ENCODE measurements around the gene TNNI3K. TPM values are rescaled to one million over a fixed set of nuclear protein-coding genes. Genes with fewer than 3 reads are reported as not detected.

The TNNI3K gene
- total RNA-seq, 1 experiment from 2014 or later, result not detected

GRCh38 chr1:74548961-74549750 lies 314.0 kb downstream of the TNNI3K start:
- no peak overlapping the region for H2AK5ac ChIP-seq (ENCODE audit: insufficient read length, low read length)
- no peak overlapping the region for H3K23ac ChIP-seq (ENCODE audit: insufficient read length, low read depth, low read length)
- no peak overlapping the region for H3K4ac ChIP-seq (ENCODE audit: low read depth, low read length)
- H3K4me3 Mint-ChIP-seq, result no peak overlapping the region
- H2BK12ac ChIP-seq (ENCODE audit: insufficient read length, low read depth, low read length), result no peak overlapping the region
- H2BK20ac ChIP-seq (ENCODE audit: low read depth, low read length, poor library complexity, severe bottlenecking), result no peak overlapping the region
- no peak overlapping the region for H3K9ac ChIP-seq (ENCODE audit: extremely low read depth, insufficient read length, low read length)
- no peak overlapping the region for H4K5ac ChIP-seq (ENCODE audit: insufficient read length, low read depth, low read length)
- no peaks in the 10 kb centered on the region for H3K9me3 ChIP-seq (ENCODE audit: control insufficient read depth, low read depth, low read length)
- H3K4me2 ChIP-seq (ENCODE audit: insufficient read depth, insufficient read length, low read length), result no peak overlapping the region
- no peaks in the 10 kb centered on the region for H3K79me1 ChIP-seq (ENCODE audit: insufficient read depth, low read depth, low read length, poor library complexity, severe bottlenecking)
- no peaks in the 10 kb centered on the region for H3K27me3 Mint-ChIP-seq (ENCODE audit: low read depth)
- H3K27me3 ChIP-seq (ENCODE audit: insufficient read depth, low read length), result no peaks in the 10 kb centered on the region
- WGBS (ENCODE audit: extremely low coverage, insufficient read length, low lambda C conversion rate), result no CpG with 5 or more reads among the region's 4 CpGs
- H3K56ac ChIP-seq (ENCODE audit: insufficient read length, low read depth, low read length), result no peak overlapping the region
- H2BK5ac ChIP-seq (ENCODE audit: insufficient read length, low read length), result no peak overlapping the region
- no peaks in the 10 kb centered on the region for H3K36me3 Mint-ChIP-seq (ENCODE audit: insufficient read depth in 1 of 3, low read depth in 3 of 3)
- H3K14ac ChIP-seq (ENCODE audit: insufficient read depth, low read length), result no peak overlapping the region
- H3K27ac ChIP-seq (ENCODE audit: insufficient read length, low read depth, low read length), result no peak overlapping the region
- no peak overlapping the region for H4K91ac ChIP-seq (ENCODE audit: insufficient read length, low read depth, low read length)
- H3K23me2 ChIP-seq (ENCODE audit: insufficient read length, low read depth, low read length, poor library complexity, severe bottlenecking), result no peaks in the 10 kb centered on the region
- H3K4me1 Mint-ChIP-seq, result no peaks in the 10 kb centered on the region
- H4K8ac ChIP-seq (replicated peaks; ENCODE audit: insufficient read length, low read depth, low read length), result no peak overlapping the region
- no peak for TF ChIP-seq CTCF (conservative IDR thresholded peaks at IDR 0.05)
- H2BK15ac ChIP-seq (ENCODE audit: low read depth, low read length), result no peak overlapping the region
- no peak overlapping the region for H3K27ac Mint-ChIP-seq
- peak overlapping the region; percentile 45 for H2AFZ ChIP-seq (ENCODE audit: low read length)
- H3K79me2 ChIP-seq (ENCODE audit: insufficient read depth, low read length), result no peaks in the 10 kb centered on the region
- no peaks in the 10 kb centered on the region for H3K9me3 Mint-ChIP-seq
- no peak overlapping the region for H2BK120ac ChIP-seq (ENCODE audit: low read depth, low read length, poor library complexity, severe bottlenecking)
- DNase-seq, result no peak
- no peaks in the 10 kb centered on the region for H4K20me1 ChIP-seq (ENCODE audit: control insufficient read depth, insufficient read depth, insufficient read length)
- no peaks in the 10 kb centered on the region for H3K4me1 ChIP-seq (ENCODE audit: insufficient read depth, low read length)
- no peak overlapping the region for H3T11ph ChIP-seq (ENCODE audit: low read length)
- no peak overlapping the region for H3K18ac ChIP-seq (ENCODE audit: insufficient read length, low read depth, low read length)
